ENCODE measurements around the gene KIF20A.

DNA sequence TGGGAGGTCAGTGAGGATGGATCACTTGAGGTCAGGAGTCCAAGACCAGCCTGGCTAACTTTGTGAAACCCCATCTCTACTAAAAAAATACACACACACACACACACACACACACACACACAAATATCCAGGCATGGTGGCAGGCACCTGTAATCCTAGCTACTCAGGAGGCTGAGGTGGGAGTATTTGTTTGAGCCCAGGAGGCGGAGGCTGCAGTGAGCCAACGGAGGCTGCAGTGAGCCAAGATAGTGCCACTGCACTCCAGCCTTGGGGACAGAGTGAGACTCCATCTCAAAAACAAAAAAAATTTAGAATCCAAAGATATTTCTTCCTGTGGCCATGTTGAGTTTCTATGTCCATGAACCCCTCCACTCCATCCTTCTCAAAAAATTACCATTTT lies 55.7 kb downstream of the KIF20A start:
- no peak for TF ChIP-seq POLR2A (IDR thresholded peaks at IDR 0.05; ENCODE audit: low read length)
- TF ChIP-seq KDM1A (IDR thresholded peaks at IDR 0.05; ENCODE audit: low read depth), result no peak
- no peak for TF ChIP-seq EP300 (IDR thresholded peaks at IDR 0.05)
- TF ChIP-seq, protein P1, sequence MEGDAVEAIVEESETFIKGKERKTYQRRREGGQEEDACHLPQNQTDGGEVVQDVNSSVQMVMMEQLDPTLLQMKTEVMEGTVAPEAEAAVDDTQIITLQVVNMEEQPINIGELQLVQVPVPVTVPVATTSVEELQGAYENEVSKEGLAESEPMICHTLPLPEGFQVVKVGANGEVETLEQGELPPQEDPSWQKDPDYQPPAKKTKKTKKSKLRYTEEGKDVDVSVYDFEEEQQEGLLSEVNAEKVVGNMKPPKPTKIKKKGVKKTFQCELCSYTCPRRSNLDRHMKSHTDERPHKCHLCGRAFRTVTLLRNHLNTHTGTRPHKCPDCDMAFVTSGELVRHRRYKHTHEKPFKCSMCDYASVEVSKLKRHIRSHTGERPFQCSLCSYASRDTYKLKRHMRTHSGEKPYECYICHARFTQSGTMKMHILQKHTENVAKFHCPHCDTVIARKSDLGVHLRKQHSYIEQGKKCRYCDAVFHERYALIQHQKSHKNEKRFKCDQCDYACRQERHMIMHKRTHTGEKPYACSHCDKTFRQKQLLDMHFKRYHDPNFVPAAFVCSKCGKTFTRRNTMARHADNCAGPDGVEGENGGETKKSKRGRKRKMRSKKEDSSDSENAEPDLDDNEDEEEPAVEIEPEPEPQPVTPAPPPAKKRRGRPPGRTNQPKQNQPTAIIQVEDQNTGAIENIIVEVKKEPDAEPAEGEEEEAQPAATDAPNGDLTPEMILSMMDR (IDR thresholded peaks at IDR 0.05), result no peak
- TF ChIP-seq PBX3 (IDR thresholded peaks at IDR 0.05), result no peak
- TF ChIP-seq, protein P2, sequence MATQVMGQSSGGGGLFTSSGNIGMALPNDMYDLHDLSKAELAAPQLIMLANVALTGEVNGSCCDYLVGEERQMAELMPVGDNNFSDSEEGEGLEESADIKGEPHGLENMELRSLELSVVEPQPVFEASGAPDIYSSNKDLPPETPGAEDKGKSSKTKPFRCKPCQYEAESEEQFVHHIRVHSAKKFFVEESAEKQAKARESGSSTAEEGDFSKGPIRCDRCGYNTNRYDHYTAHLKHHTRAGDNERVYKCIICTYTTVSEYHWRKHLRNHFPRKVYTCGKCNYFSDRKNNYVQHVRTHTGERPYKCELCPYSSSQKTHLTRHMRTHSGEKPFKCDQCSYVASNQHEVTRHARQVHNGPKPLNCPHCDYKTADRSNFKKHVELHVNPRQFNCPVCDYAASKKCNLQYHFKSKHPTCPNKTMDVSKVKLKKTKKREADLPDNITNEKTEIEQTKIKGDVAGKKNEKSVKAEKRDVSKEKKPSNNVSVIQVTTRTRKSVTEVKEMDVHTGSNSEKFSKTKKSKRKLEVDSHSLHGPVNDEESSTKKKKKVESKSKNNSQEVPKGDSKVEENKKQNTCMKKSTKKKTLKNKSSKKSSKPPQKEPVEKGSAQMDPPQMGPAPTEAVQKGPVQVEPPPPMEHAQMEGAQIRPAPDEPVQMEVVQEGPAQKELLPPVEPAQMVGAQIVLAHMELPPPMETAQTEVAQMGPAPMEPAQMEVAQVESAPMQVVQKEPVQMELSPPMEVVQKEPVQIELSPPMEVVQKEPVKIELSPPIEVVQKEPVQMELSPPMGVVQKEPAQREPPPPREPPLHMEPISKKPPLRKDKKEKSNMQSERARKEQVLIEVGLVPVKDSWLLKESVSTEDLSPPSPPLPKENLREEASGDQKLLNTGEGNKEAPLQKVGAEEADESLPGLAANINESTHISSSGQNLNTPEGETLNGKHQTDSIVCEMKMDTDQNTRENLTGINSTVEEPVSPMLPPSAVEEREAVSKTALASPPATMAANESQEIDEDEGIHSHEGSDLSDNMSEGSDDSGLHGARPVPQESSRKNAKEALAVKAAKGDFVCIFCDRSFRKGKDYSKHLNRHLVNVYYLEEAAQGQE (IDR thresholded peaks at IDR 0.05), result no peak
- no peak for TF ChIP-seq JUNB (IDR thresholded peaks at IDR 0.05)
- no peak for TF ChIP-seq JUN (IDR thresholded peaks at IDR 0.05)
- no peak for TF ChIP-seq CBX8 (IDR thresholded peaks at IDR 0.05)
- TF ChIP-seq USF2 (IDR thresholded peaks at IDR 0.05), result no peak
- no peak for TF ChIP-seq ESRRA (IDR thresholded peaks at IDR 0.05; ENCODE audit: borderline replicate concordance, low read length)
- no peak for TF ChIP-seq SMC3 (IDR thresholded peaks at IDR 0.05)
- no peak for TF ChIP-seq PHF8 (IDR thresholded peaks at IDR 0.05; ENCODE audit: borderline replicate concordance, low read depth)
